Stimulated activated CD8-positive, alpha-beta memory T cell treated with anti-CD3 and anti-CD28 coated beads, Interleukin-15, amount 100 ng/mL, for 4 hours (primary cell): ENCODE data around the gene SNX3.
"Not testable (repeated sequence)": the region's sequence is repeated elsewhere in the genome, so short reads cannot be mapped to it uniquely, and the experiment has no call there.

Source experiments
- DNase-seq, 2 donors: peaks; one replicate each; pipeline ENCODE4 v3.0.0-alpha.2; 2020; ENCODE audit warnings: low read depth in 2 of 2

SNX3 gene

GRCh38 chr6:108260126-108260808 lies 573 bp downstream of the SNX3 start:
- peak in 1 of 2 donors; percentile 1 for DNase-seq

GRCh38 chr6:108254433-108255410 lies 6.1 kb downstream of the SNX3 start:
- DNase-seq, result no peak

GRCh38 chr6:108253241-108253640 lies 7.6 kb downstream of the SNX3 start:
- no peak for DNase-seq

GRCh38 chr6:108252055-108252454 lies 8.8 kb downstream of the SNX3 start:
- no peak for DNase-seq

GRCh38 chr6:108251252-108251651 lies 9.6 kb downstream of the SNX3 start:
- DNase-seq, result no peak

GRCh38 chr6:108250240-108250866 lies 10.5 kb downstream of the SNX3 start:
- no peak for DNase-seq

- no peak for DNase-seq
Measured at GRCh38 chr6:108247965-108248536, 12.8 kb downstream of the SNX3 start.

- not testable (repeated sequence) for DNase-seq
Measured at GRCh38 chr6:108245095-108245494, 15.7 kb downstream of the SNX3 start.

- DNase-seq, result no peak
Measured at GRCh38 chr6:108243836-108244235, 17.0 kb downstream of the SNX3 start.

GRCh38 chr6:108242721-108243120 lies 18.1 kb downstream of the SNX3 start:
- no peak for DNase-seq

- DNase-seq, result no peak
Measured at GRCh38 chr6:108242259-108242658, 18.6 kb downstream of the SNX3 start.

GRCh38 chr6:108238322-108238721 lies 22.5 kb downstream of the SNX3 start:
- no peak for DNase-seq

GRCh38 chr6:108236791-108237190 lies 24.0 kb downstream of the SNX3 start:
- DNase-seq, result no peak

- no peak for DNase-seq
Measured at GRCh38 chr6:108235127-108235526, 25.7 kb downstream of the SNX3 start.

- no peak for DNase-seq
Measured at GRCh38 chr6:108228416-108228815, 32.4 kb downstream of the SNX3 start.

GRCh38 chr6:108227290-108227689 lies 33.5 kb downstream of the SNX3 start:
- no peak for DNase-seq

GRCh38 chr6:108222504-108222903 lies 38.3 kb downstream of the SNX3 start:
- DNase-seq, result no peak

GRCh38 chr6:108222064-108222463 lies 38.8 kb downstream of the SNX3 start:
- DNase-seq, result no peak

- no peak for DNase-seq
Measured at GRCh38 chr6:108211671-108212070, 49.2 kb downstream of the SNX3 start.

GRCh38 chr6:108210556-108210955 lies 50.3 kb downstream of the SNX3 start:
- DNase-seq, result no peak

GRCh38 chr6:108209738-108210137 lies 51.1 kb downstream of the SNX3 start:
- DNase-seq, result no peak

GRCh38 chr6:108207013-108207412 lies 53.8 kb downstream of the SNX3 start:
- no peak for DNase-seq
